Measurements from ENCODE around the gene CBX4. TPM values are rescaled to one million over a fixed set of nuclear protein-coding genes. Genes with fewer than 3 reads are reported as not detected.

CBX4 gene
- total and polyA plus RNA-seq, 9 donors, result 6.6 to 14.5 (median 9.6) TPM

- Histone ChIP-seq H3K9me3 (replicated peaks; ENCODE audit: control insufficient read depth, low read depth, low read length) (no peaks in the 10 kb centered on the region), H3K27me3 (ENCODE audit: control insufficient read depth, insufficient read depth, low read length) (peaks cover 40% of the 10 kb centered on the region), H3K4me3 (ENCODE audit: low read length) (no peak overlapping the region), H3K27ac (ENCODE audit: low read length) (no peak overlapping the region), H3K36me3 (ENCODE audit: control insufficient read depth, insufficient read depth, low read length) (no peaks in the 10 kb centered on the region), H3K4me1 (ENCODE audit: control insufficient read depth, insufficient read depth, low read length) (peaks cover 2% of the 10 kb centered on the region)
- WGBS (ENCODE audit: insufficient coverage), result 83% methylated on average over 10 of the region's 18 CpGs
- no peak for DNase-seq
These were observed 11.6 kb upstream of the CBX4 start for GRCh38 chr17:79850571-79851460.

- Histone ChIP-seq H3K4me3 (ENCODE audit: low read length) (no peak overlapping the region), H3K27me3 (ENCODE audit: control insufficient read depth, insufficient read depth, low read length) (peaks cover 45% of the 10 kb centered on the region), H3K36me3 (ENCODE audit: control insufficient read depth, insufficient read depth, low read length) (no peaks in the 10 kb centered on the region), H3K4me1 (ENCODE audit: control insufficient read depth, insufficient read depth, low read length) (peaks cover 7% of the 10 kb centered on the region), H3K9me3 (replicated peaks; ENCODE audit: control insufficient read depth, low read depth, low read length) (no peaks in the 10 kb centered on the region), H3K27ac (ENCODE audit: low read length) (no peak overlapping the region)
- 27% methylated on average over 5 of the region's 8 CpGs for WGBS (ENCODE audit: insufficient coverage)
- DNase-seq, result no peak
These were observed 10.7 kb upstream of the CBX4 start for GRCh38 chr17:79849953-79850352.

- H3K4me3 ChIP-seq (ENCODE audit: low read length), result no peak overlapping the region
- H3K36me3 ChIP-seq (ENCODE audit: control insufficient read depth, insufficient read depth, low read length), result no peaks in the 10 kb centered on the region
- H3K27me3 ChIP-seq (ENCODE audit: control insufficient read depth, insufficient read depth, low read length), result peaks cover 48% of the 10 kb centered on the region
- no peak for DNase-seq
- no peak overlapping the region for H3K27ac ChIP-seq (ENCODE audit: low read length)
- WGBS (ENCODE audit: insufficient coverage), result 55% methylated on average over 7 of the region's 8 CpGs
- H3K9me3 ChIP-seq (replicated peaks; ENCODE audit: control insufficient read depth, low read depth, low read length), result no peaks in the 10 kb centered on the region
- peaks cover 20% of the 10 kb centered on the region for H3K4me1 ChIP-seq (ENCODE audit: control insufficient read depth, insufficient read depth, low read length)
These were observed 9.1 kb upstream of the CBX4 start for GRCh38 chr17:79848370-79848766.

GRCh38 chr17:79847698-79848369, 8.6 kb upstream of the CBX4 start:
- Histone ChIP-seq H3K4me3 (ENCODE audit: low read length) (no peak overlapping the region), H3K27me3 (ENCODE audit: control insufficient read depth, insufficient read depth, low read length) (peaks cover 53% of the 10 kb centered on the region), H3K4me1 (ENCODE audit: control insufficient read depth, insufficient read depth, low read length) (peaks cover 24% of the 10 kb centered on the region), H3K27ac (ENCODE audit: low read length) (no peak overlapping the region), H3K36me3 (ENCODE audit: control insufficient read depth, insufficient read depth, low read length) (no peaks in the 10 kb centered on the region), H3K9me3 (replicated peaks; ENCODE audit: control insufficient read depth, low read depth, low read length) (no peaks in the 10 kb centered on the region)
- DNase-seq, result no peak
- no CpG with 5 or more reads among the region's 12 CpGs for WGBS (ENCODE audit: insufficient coverage)

GRCh38 chr17:79845601-79845949, 6.3 kb upstream of the CBX4 start:
- Histone ChIP-seq H3K27me3 (ENCODE audit: control insufficient read depth, insufficient read depth, low read length) (peaks cover 72% of the 10 kb centered on the region), H3K9me3 (replicated peaks; ENCODE audit: control insufficient read depth, low read depth, low read length) (no peaks in the 10 kb centered on the region)

GRCh38 chr17:79844869-79845600, 5.8 kb upstream of the CBX4 start:
- Histone ChIP-seq H3K36me3 (ENCODE audit: control insufficient read depth, insufficient read depth, low read length) (no peaks in the 10 kb centered on the region), H3K27ac (ENCODE audit: low read length) (peak overlapping the region; percentile 8), H3K4me3 (ENCODE audit: low read length) (no peak overlapping the region), H3K4me1 (ENCODE audit: control insufficient read depth, insufficient read depth, low read length) (peaks cover 51% of the 10 kb centered on the region), H3K27me3 (ENCODE audit: control insufficient read depth, insufficient read depth, low read length) (peaks cover 77% of the 10 kb centered on the region), H3K9me3 (replicated peaks; ENCODE audit: control insufficient read depth, low read depth, low read length) (no peaks in the 10 kb centered on the region)
- peak; percentile 58 for DNase-seq
- WGBS (ENCODE audit: insufficient coverage), result under 1% methylated on average over 25 of the region's 38 CpGs

More at GRCh38 chr17:79845601-79845949, 6.3 kb upstream of the CBX4 start:
- Histone ChIP-seq H3K27ac (ENCODE audit: low read length) (no peak overlapping the region), H3K36me3 (ENCODE audit: control insufficient read depth, insufficient read depth, low read length) (no peaks in the 10 kb centered on the region), H3K4me3 (ENCODE audit: low read length) (no peak overlapping the region), H3K4me1 (ENCODE audit: control insufficient read depth, insufficient read depth, low read length) (peaks cover 47% of the 10 kb centered on the region)
- 0% methylated on average over 5 of the region's 7 CpGs for WGBS (ENCODE audit: insufficient coverage)
- peak; percentile 60 for DNase-seq

- no peaks in the 10 kb centered on the region for H3K9me3 ChIP-seq (replicated peaks; ENCODE audit: control insufficient read depth, low read depth, low read length)
- peaks cover 79% of the 10 kb centered on the region for H3K27me3 ChIP-seq (ENCODE audit: control insufficient read depth, insufficient read depth, low read length)
- no peaks in the 10 kb centered on the region for H3K36me3 ChIP-seq (ENCODE audit: control insufficient read depth, insufficient read depth, low read length)
- H3K4me3 ChIP-seq (ENCODE audit: low read length), result peak overlapping the region; percentile 50
- H3K27ac ChIP-seq (ENCODE audit: low read length), result no peak overlapping the region
- under 1% methylated on average over 67 of the region's 89 CpGs for WGBS (ENCODE audit: insufficient coverage)
- peaks cover 56% of the 10 kb centered on the region for H3K4me1 ChIP-seq (ENCODE audit: control insufficient read depth, insufficient read depth, low read length)
- DNase-seq, result peak; percentile 91
These were observed 4.9 kb upstream of the CBX4 start for GRCh38 chr17:79843816-79844800.

GRCh38 chr17:79843474-79843815, 4.2 kb upstream of the CBX4 start:
- Histone ChIP-seq H3K4me3 (ENCODE audit: low read length) (peak overlapping the region; percentile 50), H3K27me3 (ENCODE audit: control insufficient read depth, insufficient read depth, low read length) (peaks cover 75% of the 10 kb centered on the region), H3K9me3 (replicated peaks; ENCODE audit: control insufficient read depth, low read depth, low read length) (no peaks in the 10 kb centered on the region), H3K36me3 (ENCODE audit: control insufficient read depth, insufficient read depth, low read length) (no peaks in the 10 kb centered on the region), H3K4me1 (ENCODE audit: control insufficient read depth, insufficient read depth, low read length) (peaks cover 56% of the 10 kb centered on the region), H3K27ac (ENCODE audit: low read length) (no peak overlapping the region)
- peak; percentile 28 for DNase-seq
- WGBS (ENCODE audit: insufficient coverage), result 0% methylated on average over 31 of the region's 39 CpGs

GRCh38 chr17:79842656-79843473, 3.6 kb upstream of the CBX4 start:
- WGBS (ENCODE audit: insufficient coverage), result 1% methylated on average over 56 of the region's 66 CpGs
- peak; percentile 39 for DNase-seq
- H3K9me3 ChIP-seq (replicated peaks; ENCODE audit: control insufficient read depth, low read depth, low read length), result no peaks in the 10 kb centered on the region
- H3K4me3 ChIP-seq (ENCODE audit: low read length), result peak overlapping the region; percentile 50
- peaks cover 59% of the 10 kb centered on the region for H3K4me1 ChIP-seq (ENCODE audit: control insufficient read depth, insufficient read depth, low read length)
- peaks cover 73% of the 10 kb centered on the region for H3K27me3 ChIP-seq (ENCODE audit: control insufficient read depth, insufficient read depth, low read length)
- no peak overlapping the region for H3K27ac ChIP-seq (ENCODE audit: low read length)
- no peaks in the 10 kb centered on the region for H3K36me3 ChIP-seq (ENCODE audit: control insufficient read depth, insufficient read depth, low read length)

Data from muscle of leg (tissue), 11 donors.